CD4-positive, alpha-beta T cell (primary cell): ENCODE results near the gene UCN2. TPM values are rescaled to one million over a fixed set of nuclear protein-coding genes. Genes with fewer than 3 reads are reported as not detected.

Source experiments
- ATAC-seq: fragments of 200-7000 bp; cut with Tn5 transposase; one replicate; pipeline ENCODE4 v1.10.0; 2022; ENCODE audit warnings: mild to moderate bottlenecking; ENCODE audit not compliant: poor library complexity
- CTCF ChIA-PET: fragments of 350-600 bp; sonication (Branson Sonifier 250); formaldehyde crosslinking; loops from one replicate; lab custom pipeline; 2021; ENCODE audit warnings: antibody characterized with exemption, inconsistent platforms; lab: Charles Lee
- POLR2A ChIA-PET: fragments of 350-600 bp; sonication (Branson Sonifier 250); formaldehyde crosslinking; loops from one replicate; lab custom pipeline; 2021; ENCODE audit warnings: antibody characterized with exemption, inconsistent platforms; lab: Charles Lee
- DNase-seq, 14 experiments: peaks; one replicate each; pipeline ENCODE4 v3.0.0-alpha.2; 2013 to 2020; ENCODE audit warnings: mixed read lengths in 2 of 14
- H3K27ac ChIP-seq, 2 donors: one replicate each; pipeline versions ENCODE4 v1.5.1 to v1.7.0; 2013; ENCODE audit warnings: low read length in 2 of 2, low read depth in 1 of 2, mild to moderate bottlenecking in 1 of 2
- H3K27me3 ChIP-seq, 2 experiments: 1 replicate in 1 of 2; 2 replicates in 1 of 2; pipeline versions ENCODE4 v1.6.1 to v1.7.0; 2013; ENCODE audit warnings: low read length in 2 of 2, control low read depth in 1 of 2, mild to moderate bottlenecking in 1 of 2, moderate library complexity in 1 of 2; ENCODE audit not compliant: insufficient read depth in 2 of 2, control insufficient read depth in 1 of 2
- H3K36me3 ChIP-seq: one replicate; pipeline ENCODE4 v1.6.1; 2013; ENCODE audit warnings: low read length, control low read depth; ENCODE audit not compliant: insufficient read depth
- H3K4me1 ChIP-seq: one replicate; pipeline ENCODE4 v1.6.1; 2013; ENCODE audit warnings: low read length, control low read depth; ENCODE audit not compliant: insufficient read depth
- H3K4me3 ChIP-seq: one replicate; pipeline ENCODE4 v1.5.1; 2013; ENCODE audit warnings: mild to moderate bottlenecking, low read length, moderate library complexity
- H3K9me3 ChIP-seq, 2 experiments: 1 replicate in 1 of 2; 2 replicates in 1 of 2; pipeline versions ENCODE4 v1.6.1 to v1.7.0; 2013; ENCODE audit warnings: low read length in 2 of 2, mild to moderate bottlenecking in 2 of 2, control low read depth in 1 of 2, moderate library complexity in 1 of 2; ENCODE audit not compliant: control insufficient read depth in 1 of 2, insufficient read depth in 1 of 2
- H3K27ac Mint-ChIP-seq: one replicate; pipeline ENCODE4 v1.8.0; 2020; ENCODE audit warnings: mixed read lengths
- H3K27me3 Mint-ChIP-seq: one replicate; pipeline ENCODE4 v1.8.0; 2021; ENCODE audit warnings: mixed read lengths
- H3K36me3 Mint-ChIP-seq: one replicate; pipeline ENCODE4 v1.8.0; 2021; ENCODE audit warnings: low read depth, mixed read lengths
- H3K4me1 Mint-ChIP-seq: one replicate; pipeline ENCODE4 v1.8.0; 2021; ENCODE audit warnings: low read depth, mixed read lengths
- H3K4me3 Mint-ChIP-seq: one replicate; pipeline ENCODE4 v1.8.0; 2020; ENCODE audit warnings: mild to moderate bottlenecking, mixed read lengths
- H3K9me3 Mint-ChIP-seq: one replicate; pipeline ENCODE4 v1.8.0; 2020; ENCODE audit warnings: mixed read lengths
- intact Hi-C, 2 experiments: fragments of 100-400 bp; cut with DNase I in 1 of 2; cut with micrococcal nuclease in 1 of 2; formaldehyde crosslinking; loops; one replicate each; pipeline versions ENCODE4 v1.15.1 to v1.9.0; 2023 to 2025; cut with DNase I, micrococcal nuclease
- total RNA-seq, 174 experiments: library from RNA in 2 of 174; stranded (reverse) in 2 of 174; gene quantifications; one replicate each; pipeline ENCODE4 v1.2.3 and lab custom pipeline; 2021 to 2026
- TF ChIP-seq, protein P1 (sequence below): fragments of 200-600 bp; IDR thresholded peaks from one replicate; pipeline ENCODE4 v1.8.0; 2022; ENCODE audit warnings: antibody characterized with exemption, mild to moderate bottlenecking

Gene UCN2
- total RNA-seq, 2 experiments from 2014 or later = not detected

- Mint-ChIP-seq H3K4me3 (no peak overlapping the region), H3K9me3 (no peaks in the 10 kb centered on the region), H3K36me3 (peaks cover 73% of the 10 kb centered on the region), H3K4me1 (peaks cover 6% of the 10 kb centered on the region), H3K27ac (no peak overlapping the region), H3K27me3 (peaks cover 13% of the 10 kb centered on the region)
- intact Hi-C loops = no loop called here
- DNase-seq (no peak), ATAC-seq (no peak)
- TF ChIP-seq, protein P1, sequence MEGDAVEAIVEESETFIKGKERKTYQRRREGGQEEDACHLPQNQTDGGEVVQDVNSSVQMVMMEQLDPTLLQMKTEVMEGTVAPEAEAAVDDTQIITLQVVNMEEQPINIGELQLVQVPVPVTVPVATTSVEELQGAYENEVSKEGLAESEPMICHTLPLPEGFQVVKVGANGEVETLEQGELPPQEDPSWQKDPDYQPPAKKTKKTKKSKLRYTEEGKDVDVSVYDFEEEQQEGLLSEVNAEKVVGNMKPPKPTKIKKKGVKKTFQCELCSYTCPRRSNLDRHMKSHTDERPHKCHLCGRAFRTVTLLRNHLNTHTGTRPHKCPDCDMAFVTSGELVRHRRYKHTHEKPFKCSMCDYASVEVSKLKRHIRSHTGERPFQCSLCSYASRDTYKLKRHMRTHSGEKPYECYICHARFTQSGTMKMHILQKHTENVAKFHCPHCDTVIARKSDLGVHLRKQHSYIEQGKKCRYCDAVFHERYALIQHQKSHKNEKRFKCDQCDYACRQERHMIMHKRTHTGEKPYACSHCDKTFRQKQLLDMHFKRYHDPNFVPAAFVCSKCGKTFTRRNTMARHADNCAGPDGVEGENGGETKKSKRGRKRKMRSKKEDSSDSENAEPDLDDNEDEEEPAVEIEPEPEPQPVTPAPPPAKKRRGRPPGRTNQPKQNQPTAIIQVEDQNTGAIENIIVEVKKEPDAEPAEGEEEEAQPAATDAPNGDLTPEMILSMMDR = no peak
- H3K27me3 ChIP-seq = peaks cover 4 to 9% of the 10 kb centered on the region in 2 experiments
- H3K4me3 ChIP-seq = no peak overlapping the region
- H3K4me1 ChIP-seq = peaks cover 7% of the 10 kb centered on the region
- peaks cover 64% of the 10 kb centered on the region for H3K36me3 ChIP-seq
- ChIA-PET POLR2A (no interaction called here), CTCF (no interaction called here)
- H3K27ac ChIP-seq = no peak overlapping the region
- no peaks in the 10 kb centered on the region for H3K9me3 ChIP-seq
Observed at GRCh38 chr3:48599509-48600285, 36.1 kb upstream of the UCN2 start.

DNA sequence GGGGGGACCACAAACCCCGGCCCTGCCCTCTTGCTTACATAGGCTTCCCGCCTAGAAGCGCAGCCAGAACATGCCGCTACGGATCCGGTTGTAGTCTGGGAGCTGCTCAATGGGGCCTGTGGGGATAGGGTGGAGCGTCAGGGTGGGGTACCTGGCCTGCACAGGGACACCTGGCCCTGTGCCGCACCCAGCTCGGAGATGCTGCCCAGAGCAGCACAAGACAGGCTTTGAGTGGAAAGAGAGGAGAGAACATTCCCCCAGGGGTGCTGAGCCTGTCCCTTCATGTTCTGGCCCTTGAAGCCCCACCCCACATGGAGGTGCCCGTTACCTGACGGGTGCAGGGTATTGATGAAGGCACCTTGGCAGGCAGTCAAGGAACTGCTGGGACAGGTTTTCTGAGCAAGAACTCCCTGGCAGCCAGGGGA lies 35.5 kb upstream of the UCN2 start:
- peaks cover 0 to 4% of the 10 kb centered on the region in 2 experiments for H3K9me3 ChIP-seq
- H3K9me3 Mint-ChIP-seq = no peaks in the 10 kb centered on the region
- no peak for ATAC-seq
- peaks cover 58% of the 10 kb centered on the region for H3K36me3 ChIP-seq
- TF ChIP-seq, protein P1 = no peak
- peaks cover 6% of the 10 kb centered on the region for H3K4me1 Mint-ChIP-seq
- H3K4me1 ChIP-seq = peaks cover 10% of the 10 kb centered on the region
- intact Hi-C loops = no loop called here
- ChIA-PET POLR2A (no interaction called here), CTCF (no interaction called here)
- H3K27me3 ChIP-seq = peaks cover 4 to 15% of the 10 kb centered on the region in 2 experiments
- no peak overlapping the region for H3K27ac ChIP-seq
- peaks cover 67% of the 10 kb centered on the region for H3K36me3 Mint-ChIP-seq
- no peak for DNase-seq
- no peak overlapping the region for H3K4me3 ChIP-seq
- H3K27ac Mint-ChIP-seq = no peak overlapping the region
- H3K27me3 Mint-ChIP-seq = peaks cover 18% of the 10 kb centered on the region
- H3K4me3 Mint-ChIP-seq = no peak overlapping the region

GRCh38 chr3:48598323-48599076 lies 34.9 kb upstream of the UCN2 start:
- POLR2A ChIA-PET = no interaction called here

More at GRCh38 chr3:48598323-48599076, 34.9 kb upstream of the UCN2 start:
- Histone ChIP-seq H3K4me3 (no peak overlapping the region), H3K4me1 (peaks cover 10% of the 10 kb centered on the region), H3K9me3 (peaks cover 0 to 4% of the 10 kb centered on the region in 2 experiments), H3K27ac (no peak overlapping the region), H3K27me3 (peaks cover 5 to 21% of the 10 kb centered on the region in 2 experiments), H3K36me3 (peaks cover 52% of the 10 kb centered on the region)
- TF ChIP-seq, protein P1 = no peak
- ATAC-seq (no peak), DNase-seq (no peak)
- intact Hi-C loops = no loop called here
- Mint-ChIP-seq H3K9me3 (no peaks in the 10 kb centered on the region), H3K36me3 (peaks cover 61% of the 10 kb centered on the region), H3K4me1 (peaks cover 6% of the 10 kb centered on the region), H3K27me3 (peaks cover 23% of the 10 kb centered on the region), H3K27ac (no peak overlapping the region), H3K4me3 (no peak overlapping the region)
- CTCF ChIA-PET = no interaction called here
